WTC11 (cell line): ENCODE data around the gene NENF. TPM values are rescaled to one million over a fixed set of nuclear protein-coding genes. Genes with fewer than 3 reads are reported as not detected.

Experiments used
- ATAC-seq: fragments of 200-7000 bp; cut with Tn5 transposase; 2 replicates; pipeline ENCODE4 v1.10.0; 2021; ENCODE audit warnings: mild to moderate bottlenecking, moderate library complexity
- CTCF ChIA-PET: fragments of 300-600 bp; sonication (Branson Sonifier 250); formaldehyde crosslinking; loops from one replicate; lab custom pipeline; 2021; ENCODE audit warnings: antibody characterized with exemption; lab: Charles Lee
- POLR2A ChIA-PET: fragments of 350-600 bp; sonication (Branson Sonifier 250); formaldehyde crosslinking; loops from one replicate; lab custom pipeline; 2021; ENCODE audit warnings: antibody characterized with exemption; lab: Charles Lee
- DNase-seq: peaks from one replicate; pipeline ENCODE4 v3.0.0; 2021; ENCODE audit warnings: low spot score
- H3K27ac Mint-ChIP-seq: 2 replicates; pipeline ENCODE4 v1.8.0; 2021; ENCODE audit warnings: mixed read lengths
- H3K27me3 Mint-ChIP-seq: 2 replicates; pipeline ENCODE4 v1.8.0; 2021; ENCODE audit warnings: low read depth, mild to moderate bottlenecking, moderate library complexity, mixed read lengths
- H3K36me3 Mint-ChIP-seq: 2 replicates; pipeline ENCODE4 v1.8.0; 2021; ENCODE audit warnings: mixed read lengths
- H3K4me1 Mint-ChIP-seq: 2 replicates; pipeline ENCODE4 v1.8.0; 2022; ENCODE audit warnings: mixed read lengths
- H3K4me3 Mint-ChIP-seq: 2 replicates; pipeline ENCODE4 v1.8.0; 2021; ENCODE audit warnings: mild to moderate bottlenecking, moderate library complexity, mixed read lengths
- H3K9me3 Mint-ChIP-seq: 2 replicates; pipeline ENCODE4 v1.8.0; 2021; ENCODE audit warnings: mixed read lengths
- ATF1 ChIP-seq: sonication (generic); formaldehyde crosslinking; IDR thresholded peaks from 2 replicates; pipeline ENCODE4 v1.8.1; 2023; ENCODE audit warnings: mild to moderate bottlenecking, moderate library complexity, missing genetic modification reagents
- ELF4 ChIP-seq: sonication (generic); formaldehyde crosslinking; IDR thresholded peaks from 2 replicates; pipeline ENCODE4 v1.8.1; 2022; ENCODE audit warnings: low read depth, mild to moderate bottlenecking, moderate library complexity, missing genetic modification reagents
- FOXP1 ChIP-seq: sonication (generic); formaldehyde crosslinking; IDR thresholded peaks from 2 replicates; pipeline ENCODE4 v1.8.0; 2022; ENCODE audit warnings: missing genetic modification reagents, mild to moderate bottlenecking, moderate library complexity, borderline replicate concordance
- MYBL2 ChIP-seq: sonication (generic); formaldehyde crosslinking; IDR thresholded peaks from 2 replicates; pipeline ENCODE4 v1.8.1; 2023; ENCODE audit warnings: mild to moderate bottlenecking, moderate library complexity, missing genetic modification reagents
- RELA ChIP-seq: sonication (generic); formaldehyde crosslinking; IDR thresholded peaks from 2 replicates; pipeline ENCODE4 v1.8.1; 2022; ENCODE audit warnings: missing genetic modification reagents, mild to moderate bottlenecking, borderline replicate concordance
- SMAD3 ChIP-seq: sonication (generic); formaldehyde crosslinking; IDR thresholded peaks from 2 replicates; pipeline ENCODE4 v1.8.0; 2022; ENCODE audit warnings: missing genetic modification reagents, mild to moderate bottlenecking, borderline replicate concordance
- SOX15 ChIP-seq: fragments of 250-450 bp; sonication (Bioruptor Pico); IDR thresholded peaks from 2 replicates; pipeline ENCODE4 v1.9.0; 2021; ENCODE audit warnings: mild to moderate bottlenecking
- TEAD1 ChIP-seq: sonication (generic); formaldehyde crosslinking; IDR thresholded peaks from 2 replicates; pipeline ENCODE4 v1.8.0; 2022; ENCODE audit warnings: mild to moderate bottlenecking, missing genetic modification reagents
- ZNF121 ChIP-seq: sonication (generic); formaldehyde crosslinking; IDR thresholded peaks from 2 replicates; pipeline ENCODE4 v1.8.0; 2023; ENCODE audit warnings: missing genetic modification reagents
- ZNF232 ChIP-seq: sonication (generic); formaldehyde crosslinking; IDR thresholded peaks from 2 replicates; pipeline ENCODE4 v1.8.0; 2022; ENCODE audit warnings: mild to moderate bottlenecking, missing genetic modification reagents
- ZNF396 ChIP-seq: fragments of 250-450 bp; sonication (Bioruptor Pico); IDR thresholded peaks from 2 replicates; pipeline ENCODE4 v1.8.0; 2021; ENCODE audit warnings: mild to moderate bottlenecking, moderate library complexity, borderline replicate concordance
- total RNA-seq: library from RNA; stranded (reverse); gene quantifications from 3 replicates; pipeline ENCODE4 v1.2.3, GENCODE V29; 2021
- TF ChIP-seq, protein P1 (sequence below): sonication (generic); formaldehyde crosslinking; IDR thresholded peaks from 2 replicates; pipeline ENCODE4 v1.8.1; 2023; ENCODE audit warnings: mild to moderate bottlenecking, missing genetic modification reagents, borderline replicate concordance
- TF ChIP-seq, protein P2 (sequence below): sonication (generic); formaldehyde crosslinking; IDR thresholded peaks from 2 replicates; pipeline ENCODE4 v1.8.1; 2022; ENCODE audit warnings: low read depth, missing genetic modification reagents, borderline replicate concordance
- TF ChIP-seq, protein P3 (sequence below): sonication (generic); formaldehyde crosslinking; IDR thresholded peaks from 2 replicates; pipeline ENCODE4 v1.8.0; 2022; ENCODE audit warnings: mild to moderate bottlenecking, missing genetic modification reagents
- TF ChIP-seq, protein P4 (sequence below): sonication (generic); formaldehyde crosslinking; IDR thresholded peaks from 2 replicates; pipeline ENCODE4 v1.8.0; 2022; ENCODE audit warnings: mild to moderate bottlenecking, missing genetic modification reagents
- TF ChIP-seq, protein P5 (sequence below): sonication (generic); formaldehyde crosslinking; IDR thresholded peaks from 2 replicates; pipeline ENCODE4 v1.8.1; 2022; ENCODE audit warnings: missing genetic modification reagents, borderline replicate concordance
- TF ChIP-seq, protein P6 (sequence below): fragments of 250-450 bp; sonication (Bioruptor Pico); IDR thresholded peaks from 2 replicates; pipeline ENCODE4 v1.9.0; 2021; ENCODE audit warnings: mild to moderate bottlenecking
- TF ChIP-seq, protein P7 (sequence below): fragments of 250-450 bp; sonication (Bioruptor Pico); IDR thresholded peaks from 2 replicates; pipeline ENCODE4 v2.1.2; 2022; ENCODE audit warnings: mild to moderate bottlenecking, moderate library complexity
- TF ChIP-seq, protein P8 (sequence below): sonication (generic); formaldehyde crosslinking; IDR thresholded peaks from 2 replicates; pipeline ENCODE4 v1.8.1; 2023; ENCODE audit warnings: mild to moderate bottlenecking, missing genetic modification reagents, moderate library complexity

Gene NENF
- total RNA-seq, 1 experiment from 2014 or later, result 27.3 TPM

DNA sequence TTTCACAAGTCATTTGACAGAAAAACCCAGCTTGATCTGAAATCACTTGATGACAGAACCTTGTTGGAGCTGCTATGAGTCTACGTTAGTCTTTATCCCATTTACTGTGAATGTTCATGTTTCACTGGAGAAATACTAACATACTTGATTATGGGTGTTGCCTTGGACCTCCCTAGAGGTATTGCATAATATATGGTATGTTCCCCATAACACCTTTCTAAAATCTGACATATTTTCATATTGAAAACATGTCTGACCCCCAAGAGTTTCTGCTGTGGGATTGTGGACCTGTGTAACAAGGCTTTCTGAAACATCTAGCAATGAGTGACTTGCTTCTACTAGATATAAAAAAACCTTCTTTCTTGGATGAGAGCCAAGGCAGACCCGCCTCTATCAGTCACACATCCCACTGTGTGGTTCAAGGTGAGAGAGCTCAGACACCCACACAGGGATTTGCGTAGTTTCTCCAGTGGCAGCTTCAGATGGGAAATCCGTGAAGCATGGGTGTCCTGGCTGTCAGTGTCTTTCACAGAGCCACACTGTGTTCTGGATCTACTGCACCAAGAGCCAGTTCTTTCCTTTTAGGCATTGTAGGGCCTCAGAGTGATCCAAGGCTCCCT, 4.6 kb downstream of the NENF start:
- ChIA-PET CTCF (interaction anchor here (0.7 to 1.0 kb wide), 2 partner anchors 19 to 28 kb away, joined by 3 to 4 read pairs; no protein-coding TSS in a partner anchor), POLR2A (interaction anchor here (0.7 kb wide), 1 partner anchor 700 kb away, joined by 5 read pairs; no protein-coding TSS in a partner anchor)
- TF ChIP-seq ELF4 (CRISPR knock-in tag), result no peak
- no peak for TF ChIP-seq ZNF232 (CRISPR knock-in tag)
- TF ChIP-seq, protein P1, sequence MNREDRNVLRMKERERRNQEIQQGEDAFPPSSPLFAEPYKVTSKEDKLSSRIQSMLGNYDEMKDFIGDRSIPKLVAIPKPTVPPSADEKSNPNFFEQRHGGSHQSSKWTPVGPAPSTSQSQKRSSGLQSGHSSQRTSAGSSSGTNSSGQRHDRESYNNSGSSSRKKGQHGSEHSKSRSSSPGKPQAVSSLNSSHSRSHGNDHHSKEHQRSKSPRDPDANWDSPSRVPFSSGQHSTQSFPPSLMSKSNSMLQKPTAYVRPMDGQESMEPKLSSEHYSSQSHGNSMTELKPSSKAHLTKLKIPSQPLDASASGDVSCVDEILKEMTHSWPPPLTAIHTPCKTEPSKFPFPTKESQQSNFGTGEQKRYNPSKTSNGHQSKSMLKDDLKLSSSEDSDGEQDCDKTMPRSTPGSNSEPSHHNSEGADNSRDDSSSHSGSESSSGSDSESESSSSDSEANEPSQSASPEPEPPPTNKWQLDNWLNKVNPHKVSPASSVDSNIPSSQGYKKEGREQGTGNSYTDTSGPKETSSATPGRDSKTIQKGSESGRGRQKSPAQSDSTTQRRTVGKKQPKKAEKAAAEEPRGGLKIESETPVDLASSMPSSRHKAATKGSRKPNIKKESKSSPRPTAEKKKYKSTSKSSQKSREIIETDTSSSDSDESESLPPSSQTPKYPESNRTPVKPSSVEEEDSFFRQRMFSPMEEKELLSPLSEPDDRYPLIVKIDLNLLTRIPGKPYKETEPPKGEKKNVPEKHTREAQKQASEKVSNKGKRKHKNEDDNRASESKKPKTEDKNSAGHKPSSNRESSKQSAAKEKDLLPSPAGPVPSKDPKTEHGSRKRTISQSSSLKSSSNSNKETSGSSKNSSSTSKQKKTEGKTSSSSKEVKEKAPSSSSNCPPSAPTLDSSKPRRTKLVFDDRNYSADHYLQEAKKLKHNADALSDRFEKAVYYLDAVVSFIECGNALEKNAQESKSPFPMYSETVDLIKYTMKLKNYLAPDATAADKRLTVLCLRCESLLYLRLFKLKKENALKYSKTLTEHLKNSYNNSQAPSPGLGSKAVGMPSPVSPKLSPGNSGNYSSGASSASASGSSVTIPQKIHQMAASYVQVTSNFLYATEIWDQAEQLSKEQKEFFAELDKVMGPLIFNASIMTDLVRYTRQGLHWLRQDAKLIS (CRISPR knock-in tag), result no peak
- TF ChIP-seq, protein P2, sequence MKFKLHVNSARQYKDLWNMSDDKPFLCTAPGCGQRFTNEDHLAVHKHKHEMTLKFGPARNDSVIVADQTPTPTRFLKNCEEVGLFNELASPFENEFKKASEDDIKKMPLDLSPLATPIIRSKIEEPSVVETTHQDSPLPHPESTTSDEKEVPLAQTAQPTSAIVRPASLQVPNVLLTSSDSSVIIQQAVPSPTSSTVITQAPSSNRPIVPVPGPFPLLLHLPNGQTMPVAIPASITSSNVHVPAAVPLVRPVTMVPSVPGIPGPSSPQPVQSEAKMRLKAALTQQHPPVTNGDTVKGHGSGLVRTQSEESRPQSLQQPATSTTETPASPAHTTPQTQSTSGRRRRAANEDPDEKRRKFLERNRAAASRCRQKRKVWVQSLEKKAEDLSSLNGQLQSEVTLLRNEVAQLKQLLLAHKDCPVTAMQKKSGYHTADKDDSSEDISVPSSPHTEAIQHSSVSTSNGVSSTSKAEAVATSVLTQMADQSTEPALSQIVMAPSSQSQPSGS, result no peak
- TF ChIP-seq ZNF121 (CRISPR knock-in tag), result no peak
- TF ChIP-seq, protein P3, sequence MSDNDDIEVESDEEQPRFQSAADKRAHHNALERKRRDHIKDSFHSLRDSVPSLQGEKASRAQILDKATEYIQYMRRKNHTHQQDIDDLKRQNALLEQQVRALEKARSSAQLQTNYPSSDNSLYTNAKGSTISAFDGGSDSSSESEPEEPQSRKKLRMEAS (CRISPR knock-in tag), result no peak
- TF ChIP-seq, protein P4, sequence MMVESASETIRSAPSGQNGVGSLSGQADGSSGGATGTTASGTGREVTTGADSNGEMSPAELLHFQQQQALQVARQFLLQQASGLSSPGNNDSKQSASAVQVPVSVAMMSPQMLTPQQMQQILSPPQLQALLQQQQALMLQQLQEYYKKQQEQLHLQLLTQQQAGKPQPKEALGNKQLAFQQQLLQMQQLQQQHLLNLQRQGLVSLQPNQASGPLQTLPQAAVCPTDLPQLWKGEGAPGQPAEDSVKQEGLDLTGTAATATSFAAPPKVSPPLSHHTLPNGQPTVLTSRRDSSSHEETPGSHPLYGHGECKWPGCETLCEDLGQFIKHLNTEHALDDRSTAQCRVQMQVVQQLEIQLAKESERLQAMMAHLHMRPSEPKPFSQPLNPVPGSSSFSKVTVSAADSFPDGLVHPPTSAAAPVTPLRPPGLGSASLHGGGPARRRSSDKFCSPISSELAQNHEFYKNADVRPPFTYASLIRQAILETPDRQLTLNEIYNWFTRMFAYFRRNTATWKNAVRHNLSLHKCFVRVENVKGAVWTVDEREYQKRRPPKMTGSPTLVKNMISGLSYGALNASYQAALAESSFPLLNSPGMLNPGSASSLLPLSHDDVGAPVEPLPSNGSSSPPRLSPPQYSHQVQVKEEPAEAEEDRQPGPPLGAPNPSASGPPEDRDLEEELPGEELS (CRISPR knock-in tag), result no peak
- TF ChIP-seq TEAD1, result no peak
- TF ChIP-seq FOXP1, result no peak
- TF ChIP-seq, protein P5, sequence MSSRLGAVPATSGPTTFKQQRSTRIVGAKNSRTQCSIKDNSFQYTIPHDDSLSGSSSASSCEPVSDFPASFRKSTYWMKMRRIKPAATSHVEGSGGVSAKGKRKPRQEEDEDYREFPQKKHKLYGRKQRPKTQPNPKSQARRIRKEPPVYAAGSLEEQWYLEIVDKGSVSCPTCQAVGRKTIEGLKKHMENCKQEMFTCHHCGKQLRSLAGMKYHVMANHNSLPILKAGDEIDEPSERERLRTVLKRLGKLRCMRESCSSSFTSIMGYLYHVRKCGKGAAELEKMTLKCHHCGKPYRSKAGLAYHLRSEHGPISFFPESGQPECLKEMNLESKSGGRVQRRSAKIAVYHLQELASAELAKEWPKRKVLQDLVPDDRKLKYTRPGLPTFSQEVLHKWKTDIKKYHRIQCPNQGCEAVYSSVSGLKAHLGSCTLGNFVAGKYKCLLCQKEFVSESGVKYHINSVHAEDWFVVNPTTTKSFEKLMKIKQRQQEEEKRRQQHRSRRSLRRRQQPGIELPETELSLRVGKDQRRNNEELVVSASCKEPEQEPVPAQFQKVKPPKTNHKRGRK, result no peak
- TF ChIP-seq SMAD3 (CRISPR knock-in tag), result no peak
- no peak for TF ChIP-seq ZNF396 (CRISPR knock-in tag)
- TF ChIP-seq MYBL2 (CRISPR knock-in tag), result no peak
- TF ChIP-seq, protein P6, sequence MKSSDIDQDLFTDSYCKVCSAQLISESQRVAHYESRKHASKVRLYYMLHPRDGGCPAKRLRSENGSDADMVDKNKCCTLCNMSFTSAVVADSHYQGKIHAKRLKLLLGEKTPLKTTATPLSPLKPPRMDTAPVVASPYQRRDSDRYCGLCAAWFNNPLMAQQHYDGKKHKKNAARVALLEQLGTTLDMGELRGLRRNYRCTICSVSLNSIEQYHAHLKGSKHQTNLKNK (CRISPR knock-in tag), result no peak
- TF ChIP-seq SOX15, result no peak
- TF ChIP-seq, protein P7, sequence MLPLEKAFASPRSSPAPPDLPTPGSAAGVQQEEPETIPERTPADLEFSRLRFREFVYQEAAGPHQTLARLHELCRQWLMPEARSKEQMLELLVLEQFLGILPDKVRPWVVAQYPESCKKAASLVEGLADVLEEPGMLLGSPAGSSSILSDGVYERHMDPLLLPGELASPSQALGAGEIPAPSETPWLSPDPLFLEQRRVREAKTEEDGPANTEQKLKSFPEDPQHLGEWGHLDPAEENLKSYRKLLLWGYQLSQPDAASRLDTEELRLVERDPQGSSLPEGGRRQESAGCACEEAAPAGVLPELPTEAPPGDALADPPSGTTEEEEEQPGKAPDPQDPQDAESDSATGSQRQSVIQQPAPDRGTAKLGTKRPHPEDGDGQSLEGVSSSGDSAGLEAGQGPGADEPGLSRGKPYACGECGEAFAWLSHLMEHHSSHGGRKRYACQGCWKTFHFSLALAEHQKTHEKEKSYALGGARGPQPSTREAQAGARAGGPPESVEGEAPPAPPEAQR (CRISPR knock-in tag), result no peak
- no peak for TF ChIP-seq RELA (CRISPR knock-in tag)
- TF ChIP-seq, protein P8, sequence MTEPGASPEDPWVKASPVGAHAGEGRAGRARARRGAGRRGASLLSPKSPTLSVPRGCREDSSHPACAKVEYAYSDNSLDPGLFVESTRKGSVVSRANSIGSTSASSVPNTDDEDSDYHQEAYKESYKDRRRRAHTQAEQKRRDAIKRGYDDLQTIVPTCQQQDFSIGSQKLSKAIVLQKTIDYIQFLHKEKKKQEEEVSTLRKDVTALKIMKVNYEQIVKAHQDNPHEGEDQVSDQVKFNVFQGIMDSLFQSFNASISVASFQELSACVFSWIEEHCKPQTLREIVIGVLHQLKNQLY (CRISPR knock-in tag), result no peak
- TF ChIP-seq ATF1 (CRISPR knock-in tag), result no peak
- Mint-ChIP-seq H3K4me3 (no peak overlapping the region), H3K27me3 (peaks cover 4% of the 10 kb centered on the region; the same call in 1 of the 2 replicates), H3K36me3 (no peaks in the 10 kb centered on the region), H3K4me1 (peaks cover 2% of the 10 kb centered on the region), H3K27ac (no peak overlapping the region), H3K9me3 (no peaks in the 10 kb centered on the region)
- ATAC-seq (no peak), DNase-seq (no peak)
